Uterus (tissue), 4 donors: ENCODE measurements around the gene FAM222B. TPM values are rescaled to one million over a fixed set of nuclear protein-coding genes. Genes with fewer than 3 reads are reported as not detected.
"Not testable (repeated sequence)": the region's sequence is repeated elsewhere in the genome, so short reads cannot be mapped to it uniquely, and the experiment has no call there.

Source experiments
- DNase-seq, 2 donors: peaks; one replicate each; pipeline ENCODE4 v3.0.0-alpha.2; 2019 to 2020
- H3K27ac ChIP-seq, 2 donors: fragments of 200-600 bp; sonication (generic); 1 replicate in 1 of 2; 2 replicates in 1 of 2; pipeline ENCODE4 v1.5.1; 2016 to 2018
- H3K27me3 ChIP-seq, 2 donors: fragments of 200-600 bp; sonication (generic); one replicate each; pipeline ENCODE4 v1.5.1; 2018 to 2019; ENCODE audit warnings: control low read depth in 1 of 2
- H3K36me3 ChIP-seq, 2 donors: fragments of 200-600 bp; sonication (generic); one replicate each; pipeline ENCODE4 v1.5.1; 2019; ENCODE audit warnings: control low read depth in 1 of 2
- H3K4me1 ChIP-seq, 2 donors: fragments of 200-600 bp; sonication (generic); one replicate each; pipeline ENCODE4 v1.5.1; 2018 to 2019; ENCODE audit warnings: control low read depth in 1 of 2
- H3K4me3 ChIP-seq, 2 donors: fragments of 200-600 bp; sonication (generic); 1 replicate in 1 of 2; 2 replicates in 1 of 2; pipeline ENCODE4 v1.5.1; 2018 to 2019; ENCODE audit warnings: mild to moderate bottlenecking in 1 of 2
- H3K9me3 ChIP-seq, 2 donors: fragments of 200-600 bp; sonication (generic); one replicate each; pipeline ENCODE4 v1.5.1; 2019; ENCODE audit warnings: control low read depth in 1 of 2
- CTCF ChIP-seq, 4 experiments: fragments of 200-600 bp in 2 of 4; fragments of 450-650 bp in 2 of 4; sonication (generic) in 2 of 4; IDR thresholded peaks; one replicate each; pipeline ENCODE4 v1.5.1; 2016 to 2019; ENCODE audit warnings: antibody characterized with exemption in 4 of 4, mild to moderate bottlenecking in 2 of 4, moderate library complexity in 1 of 4
- POLR2A ChIP-seq, 2 donors: fragments of 450-650 bp; IDR thresholded peaks; one replicate each; pipeline ENCODE4 v1.6.1; 2016; ENCODE audit warnings: antibody characterized with exemption in 2 of 2, mild to moderate bottlenecking in 1 of 2, moderate library complexity in 1 of 2
- intact Hi-C: fragments of 100-400 bp; cut with DNase I; formaldehyde crosslinking; loops from one replicate; pipeline ENCODE4 v1.15.1; 2023; ENCODE audit warnings: low total_unique reads
- total RNA-seq, 4 donors: library from RNA; depleted of rRNA in 3 of 4; stranded (reverse); fragments of >200 nt in 3 of 4; gene quantifications; one replicate each; pipeline versions ENCODE4 v1.1.0 to v1.2.4, GENCODE V29; 2014 to 2023
- donor health status: DM: yes; HTN: yes; CAD: no.

FAM222B gene
- total RNA-seq, 4 donors from 2014 or later = 2.4 to 24.3 (median 4.2) TPM

- no peak overlapping the region for H3K4me3 ChIP-seq
- H3K36me3 ChIP-seq = no peaks in the 10 kb centered on the region
- H3K4me1 ChIP-seq = no peaks in the 10 kb centered on the region
- H3K27ac ChIP-seq = no peak overlapping the region
- no peak for DNase-seq
- no peaks in the 10 kb centered on the region for H3K27me3 ChIP-seq
- TF ChIP-seq POLR2A (IDR thresholded peaks at IDR 0.05) (no peak), CTCF (IDR thresholded peaks at IDR 0.05) (no peak)
- no peaks in the 10 kb centered on the region for H3K9me3 ChIP-seq
- intact Hi-C loops = no loop called here
Observed at GRCh38 chr17:28792877-28793661, 49.5 kb downstream of the FAM222B start.

GRCh38 chr17:28788100-28788499, 54.5 kb downstream of the FAM222B start:
- no peak for DNase-seq
- intact Hi-C loops = no loop called here
- Histone ChIP-seq H3K4me3 (no peak overlapping the region), H3K27me3 (no peaks in the 10 kb centered on the region), H3K4me1 (no peaks in the 10 kb centered on the region), H3K36me3 (no peaks in the 10 kb centered on the region), H3K27ac (no peak overlapping the region), H3K9me3 (no peaks in the 10 kb centered on the region)
- no peak for TF ChIP-seq POLR2A (IDR thresholded peaks at IDR 0.05)

GRCh38 chr17:28783161-28783560, 59.4 kb downstream of the FAM222B start:
- TF ChIP-seq POLR2A (IDR thresholded peaks at IDR 0.05) = no peak
- no peak for TF ChIP-seq CTCF (IDR thresholded peaks at IDR 0.05)
- no peaks in the 10 kb centered on the region for H3K27me3 ChIP-seq
- intact Hi-C loops = no loop called here
- no peak overlapping the region for H3K27ac ChIP-seq
- no peaks in the 10 kb centered on the region for H3K4me1 ChIP-seq
- no peak overlapping the region for H3K4me3 ChIP-seq
- no peaks in the 10 kb centered on the region for H3K36me3 ChIP-seq
- H3K9me3 ChIP-seq = no peaks in the 10 kb centered on the region
- DNase-seq = no peak

- H3K27ac ChIP-seq, H3K4me3 ChIP-seq, H3K4me1 ChIP-seq, H3K9me3 ChIP-seq, intact Hi-C loops, H3K36me3 ChIP-seq, H3K27me3 ChIP-seq, DNase-seq: not testable (repeated sequence)
Observed at GRCh38 chr17:28779601-28780000, 63.0 kb downstream of the FAM222B start.

- Histone ChIP-seq H3K27ac (no peak overlapping the region), H3K36me3 (no peaks in the 10 kb centered on the region), H3K9me3 (no peaks in the 10 kb centered on the region), H3K4me3 (no peak overlapping the region), H3K27me3 (no peaks in the 10 kb centered on the region), H3K4me1 (no peaks in the 10 kb centered on the region)
- no peak for TF ChIP-seq CTCF (IDR thresholded peaks at IDR 0.05)
- no peak for TF ChIP-seq POLR2A (IDR thresholded peaks at IDR 0.05)
- intact Hi-C loops = no loop called here
- DNase-seq = no peak
Observed at GRCh38 chr17:28777178-28777577, 65.4 kb downstream of the FAM222B start.

- Histone ChIP-seq H3K27me3 (no peaks in the 10 kb centered on the region), H3K9me3 (no peaks in the 10 kb centered on the region), H3K27ac (no peak overlapping the region), H3K36me3 (no peaks in the 10 kb centered on the region), H3K4me1 (no peaks in the 10 kb centered on the region), H3K4me3 (no peak overlapping the region)
- DNase-seq = no peak
- TF ChIP-seq CTCF (IDR thresholded peaks at IDR 0.05) (no peak), POLR2A (IDR thresholded peaks at IDR 0.05) (no peak)
- intact Hi-C loops = no loop called here
Observed at GRCh38 chr17:28774206-28774605, 68.4 kb downstream of the FAM222B start.
